ENCODE data around the gene WDR88.
A peak's percentile ranks its signal among the peaks of the same experiment; 100 is the strongest.
"Not testable (repeated sequence)": the region's sequence is repeated elsewhere in the genome, so short reads cannot be mapped to it uniquely, and the experiment has no call there.

Gene WDR88

GRCh38 chr19:33139165-33139564 lies 7.3 kb downstream of the WDR88 start:
- no peak for DNase-seq (ENCODE audit: extremely low read depth, low read depth)
- TF ChIP-seq CTCF (IDR thresholded peaks at IDR 0.05; ENCODE audit: low read depth, low read length, missing control alignments), result no peak

GRCh38 chr19:33143897-33144405 lies 12.0 kb downstream of the WDR88 start:
- DNase-seq (ENCODE audit: extremely low read depth, low read depth), result no peak
- TF ChIP-seq CTCF (IDR thresholded peaks at IDR 0.05; ENCODE audit: low read depth, low read length, missing control alignments), result peak; percentile 94
- H3K4me3 ChIP-seq (replicated peaks; ENCODE audit: low read depth, low read length), result no peak overlapping the region

More at GRCh38 chr19:33139165-33139564, 7.3 kb downstream of the WDR88 start:
- H3K4me3 ChIP-seq (replicated peaks; ENCODE audit: low read depth, low read length), result no peak overlapping the region

GRCh38 chr19:33146209-33146608 lies 14.3 kb downstream of the WDR88 start:
- no peak for TF ChIP-seq CTCF (IDR thresholded peaks at IDR 0.05; ENCODE audit: low read depth, low read length, missing control alignments)
- H3K4me3 ChIP-seq (replicated peaks; ENCODE audit: low read depth, low read length), result no peak overlapping the region
- no peak for DNase-seq (ENCODE audit: extremely low read depth, low read depth)

- no peak overlapping the region for H3K4me3 ChIP-seq (replicated peaks; ENCODE audit: low read depth, low read length)
- no peak for TF ChIP-seq CTCF (IDR thresholded peaks at IDR 0.05; ENCODE audit: low read depth, low read length, missing control alignments)
- DNase-seq (ENCODE audit: extremely low read depth, low read depth), result no peak
Measured at GRCh38 chr19:33147538-33147937, 15.6 kb downstream of the WDR88 start.

- TF ChIP-seq CTCF (IDR thresholded peaks at IDR 0.05; ENCODE audit: low read depth, low read length, missing control alignments), result no peak
- no peak overlapping the region for H3K4me3 ChIP-seq (replicated peaks; ENCODE audit: low read depth, low read length)
- DNase-seq (ENCODE audit: extremely low read depth, low read depth), result no peak
Measured at GRCh38 chr19:33150852-33151518, 19.1 kb downstream of the WDR88 start.

GRCh38 chr19:33152176-33152575 lies 20.3 kb downstream of the WDR88 start:
- TF ChIP-seq CTCF (IDR thresholded peaks at IDR 0.05; ENCODE audit: low read depth, low read length, missing control alignments), result no peak
- DNase-seq (ENCODE audit: extremely low read depth, low read depth), result no peak
- no peak overlapping the region for H3K4me3 ChIP-seq (replicated peaks; ENCODE audit: low read depth, low read length)

- not testable (repeated sequence) for DNase-seq (ENCODE audit: extremely low read depth, low read depth)
Measured at GRCh38 chr19:33152625-33153024, 20.7 kb downstream of the WDR88 start.

GRCh38 chr19:33154313-33154712 lies 22.4 kb downstream of the WDR88 start:
- DNase-seq (ENCODE audit: extremely low read depth, low read depth); H3K4me3 ChIP-seq (replicated peaks; ENCODE audit: low read depth, low read length): not testable (repeated sequence)

More at GRCh38 chr19:33152625-33153024, 20.7 kb downstream of the WDR88 start:
- H3K4me3 ChIP-seq (replicated peaks; ENCODE audit: low read depth, low read length), result not testable (repeated sequence)

Data from HFF-Myc (cell line).